ENCODE measurements around the gene KIF12. TPM values are rescaled to one million over a fixed set of nuclear protein-coding genes. Genes with fewer than 3 reads are reported as not detected.
A peak's percentile ranks its signal among the peaks of the same experiment; 100 is the strongest.

Gene KIF12
- total RNA-seq, 2 experiments from 2014 or later, result not detected

DNA sequence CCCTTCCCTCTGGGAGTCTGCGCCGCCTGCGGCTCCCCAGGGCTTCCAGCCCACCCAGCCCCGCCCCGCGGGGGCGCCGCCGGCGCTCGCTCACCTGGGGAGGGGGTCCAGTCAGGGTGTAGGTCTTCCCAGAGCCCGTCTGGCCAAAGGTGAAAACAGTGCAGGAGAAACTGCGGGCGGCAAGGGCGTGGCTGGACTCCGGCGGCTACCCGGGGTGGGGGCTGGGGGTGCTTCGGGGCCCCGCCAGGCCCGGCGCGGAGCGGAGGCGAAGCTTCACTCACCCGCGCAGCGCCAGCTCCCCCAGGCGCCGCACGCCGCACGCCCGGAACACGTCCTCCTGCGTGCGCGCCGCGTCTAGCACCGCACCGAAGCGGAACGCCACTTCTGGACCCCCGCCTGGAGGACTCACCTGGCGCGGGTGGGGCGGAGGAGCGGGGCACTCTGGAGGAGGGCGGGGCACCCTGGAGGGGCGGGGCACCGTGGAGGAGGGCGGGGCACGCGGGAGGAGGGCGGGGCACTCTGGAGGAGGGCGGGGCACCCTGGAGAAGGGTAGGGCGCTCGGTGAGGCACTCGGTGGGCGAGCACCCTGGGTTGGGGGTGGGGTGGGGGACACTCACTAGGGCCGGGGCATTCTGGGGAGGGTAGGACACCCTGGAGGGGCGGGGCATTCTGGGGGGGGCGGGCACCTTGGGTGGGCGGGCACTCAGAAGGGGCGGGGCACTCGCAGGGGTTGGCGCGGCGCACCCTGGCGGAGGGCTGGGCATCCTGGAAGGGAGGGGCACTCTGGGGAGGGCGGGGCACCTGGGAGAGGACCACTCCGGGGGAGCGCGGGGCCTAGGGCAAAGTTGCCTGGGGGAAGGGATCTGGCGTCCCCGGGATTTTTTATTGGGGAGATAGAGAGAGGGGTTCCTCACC, 814 bp downstream of the KIF12 start:
- Mint-ChIP-seq H3K9me3 (peaks cover 3% of the 10 kb centered on the region), H3K4me3 (no peak overlapping the region), H3K27ac (no peak overlapping the region), H3K4me1 (ENCODE audit: low read depth) (peaks cover 4% of the 10 kb centered on the region), H3K36me3 (ENCODE audit: low read depth) (no peaks in the 10 kb centered on the region), H3K27me3 (peaks cover 41% of the 10 kb centered on the region)
- DNase-seq (peak; percentile 47), ATAC-seq (peak; percentile 84)
- TF ChIP-seq, protein P1, sequence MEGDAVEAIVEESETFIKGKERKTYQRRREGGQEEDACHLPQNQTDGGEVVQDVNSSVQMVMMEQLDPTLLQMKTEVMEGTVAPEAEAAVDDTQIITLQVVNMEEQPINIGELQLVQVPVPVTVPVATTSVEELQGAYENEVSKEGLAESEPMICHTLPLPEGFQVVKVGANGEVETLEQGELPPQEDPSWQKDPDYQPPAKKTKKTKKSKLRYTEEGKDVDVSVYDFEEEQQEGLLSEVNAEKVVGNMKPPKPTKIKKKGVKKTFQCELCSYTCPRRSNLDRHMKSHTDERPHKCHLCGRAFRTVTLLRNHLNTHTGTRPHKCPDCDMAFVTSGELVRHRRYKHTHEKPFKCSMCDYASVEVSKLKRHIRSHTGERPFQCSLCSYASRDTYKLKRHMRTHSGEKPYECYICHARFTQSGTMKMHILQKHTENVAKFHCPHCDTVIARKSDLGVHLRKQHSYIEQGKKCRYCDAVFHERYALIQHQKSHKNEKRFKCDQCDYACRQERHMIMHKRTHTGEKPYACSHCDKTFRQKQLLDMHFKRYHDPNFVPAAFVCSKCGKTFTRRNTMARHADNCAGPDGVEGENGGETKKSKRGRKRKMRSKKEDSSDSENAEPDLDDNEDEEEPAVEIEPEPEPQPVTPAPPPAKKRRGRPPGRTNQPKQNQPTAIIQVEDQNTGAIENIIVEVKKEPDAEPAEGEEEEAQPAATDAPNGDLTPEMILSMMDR (IDR thresholded peaks at IDR 0.05), result no peak
- intact Hi-C loops (cut with micrococcal nuclease), result no loop called here
- ChIA-PET CTCF (interaction anchor here (0.7 to 2.5 kb wide), 3 partner anchors 10 to 193 kb away, joined by 4 to 16 read pairs (median 11); no protein-coding TSS in a partner anchor), POLR2A (no interaction called here)

DNA sequence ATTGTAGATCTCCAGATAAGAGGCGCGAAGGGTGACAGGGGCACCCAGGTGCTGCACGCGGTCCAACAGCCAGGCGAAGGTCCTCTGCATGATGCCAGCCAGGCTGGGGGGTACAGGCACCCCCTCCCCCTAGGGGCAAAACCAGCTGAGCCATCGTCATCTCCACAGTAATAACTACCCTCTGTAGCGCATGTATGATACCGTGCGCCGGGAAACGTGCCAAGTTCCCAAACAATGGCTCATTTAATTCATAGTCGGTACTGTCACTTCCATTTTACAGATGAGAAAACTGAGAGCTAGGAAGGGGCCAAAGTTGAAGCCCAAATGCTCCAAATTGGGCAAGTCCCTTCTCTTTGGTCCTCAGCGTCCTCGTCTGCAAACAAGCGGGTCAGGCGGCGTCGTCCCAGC, 1.5 kb downstream of the KIF12 start:
- CTCF ChIA-PET, result interaction anchor here (0.7 to 5.8 kb wide), 3 partner anchors 10 to 15 kb away, joined by 4 to 34 read pairs (median 12); no protein-coding TSS in a partner anchor
- no peak overlapping the region for H3K4me3 Mint-ChIP-seq
- no peaks in the 10 kb centered on the region for H3K36me3 Mint-ChIP-seq (ENCODE audit: low read depth)
- ATAC-seq (no peak), DNase-seq (no peak)
- TF ChIP-seq, protein P1 (IDR thresholded peaks at IDR 0.05), result no peak
- intact Hi-C loops (cut with micrococcal nuclease), result no loop called here
- POLR2A ChIA-PET, result no interaction called here
- peaks cover 42% of the 10 kb centered on the region for H3K27me3 Mint-ChIP-seq
- no peak overlapping the region for H3K27ac Mint-ChIP-seq
- peaks cover 4% of the 10 kb centered on the region for H3K4me1 Mint-ChIP-seq (ENCODE audit: low read depth)
- peaks cover 3% of the 10 kb centered on the region for H3K9me3 Mint-ChIP-seq

DNA sequence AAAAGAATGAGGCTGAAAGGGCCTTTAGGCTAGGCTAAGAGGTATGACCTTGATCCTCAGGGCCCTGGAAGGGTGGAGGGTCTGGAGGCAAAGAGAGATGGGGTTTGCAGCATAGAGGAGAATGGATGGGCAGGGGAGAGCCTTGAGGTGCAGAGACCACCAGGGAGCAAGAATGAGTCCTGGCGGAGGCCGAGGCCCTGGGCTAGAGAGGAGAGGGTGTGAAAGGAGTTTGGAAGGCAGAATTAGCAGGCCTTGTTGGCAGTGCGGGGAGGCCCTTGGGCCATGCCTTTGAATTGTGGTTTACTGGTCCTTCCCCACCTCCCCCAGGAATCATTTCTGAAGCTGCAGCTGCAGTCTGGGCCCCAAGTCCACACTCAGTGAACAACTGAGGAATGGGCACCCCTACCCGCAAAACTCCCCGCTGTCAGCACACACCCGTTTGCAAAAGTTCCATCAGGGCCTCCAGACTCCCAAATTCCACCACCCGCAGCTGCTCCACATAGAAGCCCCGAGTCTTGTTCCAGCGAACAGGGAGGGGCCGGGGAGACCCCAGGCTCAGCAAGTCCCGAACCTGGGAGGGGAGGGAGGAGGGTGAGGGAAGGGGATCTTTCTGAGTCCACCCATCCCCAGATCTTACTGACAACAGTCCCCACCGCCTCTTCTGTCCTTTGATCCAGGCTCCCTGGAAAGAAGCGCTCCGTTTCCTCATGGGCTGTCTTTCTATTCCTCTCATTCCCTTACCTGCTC, 2.1 kb downstream of the KIF12 start:
- peaks cover 3% of the 10 kb centered on the region for H3K9me3 Mint-ChIP-seq
- no peak overlapping the region for H3K27ac Mint-ChIP-seq
- peaks cover 41% of the 10 kb centered on the region for H3K27me3 Mint-ChIP-seq
- peaks cover 4% of the 10 kb centered on the region for H3K4me1 Mint-ChIP-seq (ENCODE audit: low read depth)
- H3K36me3 Mint-ChIP-seq (ENCODE audit: low read depth), result no peaks in the 10 kb centered on the region
- intact Hi-C loops (cut with micrococcal nuclease), result no loop called here
- no peak overlapping the region for H3K4me3 Mint-ChIP-seq
- no peak for DNase-seq
- TF ChIP-seq, protein P1 (IDR thresholded peaks at IDR 0.05), result no peak
- POLR2A ChIA-PET, result no interaction called here
- ATAC-seq, result no peak
- CTCF ChIA-PET, result interaction anchor here (2.4 to 5.8 kb wide), 2 partner anchors 10 to 14 kb away, joined by 12 to 34 read pairs; no protein-coding TSS in a partner anchor

DNA sequence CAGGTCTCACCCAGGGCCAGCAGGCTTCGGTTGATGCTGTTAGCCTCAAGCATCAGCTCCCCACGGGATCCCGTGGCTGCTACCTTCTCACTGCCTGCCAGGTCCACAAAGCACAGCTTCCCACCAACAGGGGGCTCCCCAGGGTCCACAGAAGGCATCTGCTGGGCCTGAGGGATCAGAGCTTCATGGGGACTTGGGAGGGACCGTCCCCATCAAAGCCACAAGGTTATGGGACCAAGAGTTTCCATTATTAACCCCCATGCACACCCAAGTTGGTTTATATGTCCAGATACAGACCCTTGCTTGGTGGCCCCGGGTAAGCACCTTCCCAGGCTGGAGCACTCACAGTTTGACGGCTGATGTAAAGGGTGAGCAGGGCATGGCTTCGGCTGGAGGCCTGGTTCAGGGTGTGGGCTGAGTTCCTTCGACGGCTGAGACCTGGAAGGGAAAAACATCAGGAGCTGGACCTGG, 3.0 kb downstream of the KIF12 start:
- DNase-seq (peak; percentile 21), ATAC-seq (no peak)
- peaks cover 41% of the 10 kb centered on the region for H3K27me3 Mint-ChIP-seq
- intact Hi-C loops (cut with micrococcal nuclease), result no loop called here
- TF ChIP-seq, protein P1 (IDR thresholded peaks at IDR 0.05), result no peak
- no peaks in the 10 kb centered on the region for H3K36me3 Mint-ChIP-seq (ENCODE audit: low read depth)
- ChIA-PET CTCF (interaction anchor here (2.4 to 5.8 kb wide), 2 partner anchors 11 to 13 kb away, joined by 12 to 34 read pairs; no protein-coding TSS in a partner anchor), POLR2A (no interaction called here)
- H3K4me1 Mint-ChIP-seq (ENCODE audit: low read depth), result peaks cover 4% of the 10 kb centered on the region
- H3K27ac Mint-ChIP-seq, result no peak overlapping the region
- no peak overlapping the region for H3K4me3 Mint-ChIP-seq
- H3K9me3 Mint-ChIP-seq, result no peaks in the 10 kb centered on the region
